Gastroesophageal sphincter (tissue), 3 donors: ENCODE data around the gene EVC.

Source experiments
- CTCF ChIP-seq, 4 experiments: fragments of 200-600 bp in 2 of 4; fragments of 450-650 bp in 2 of 4; sonication (generic) in 1 of 4; IDR thresholded peaks; one replicate each; pipeline ENCODE4 v1.5.1; 2017 to 2019; ENCODE audit warnings: antibody characterized with exemption in 4 of 4, mild to moderate bottlenecking in 2 of 4, moderate library complexity in 2 of 4
- EP300 ChIP-seq: sonication (generic); formaldehyde crosslinking; IDR thresholded peaks from one replicate; pipeline ENCODE4 v1.6.1; 2017; ENCODE audit warnings: antibody characterized with exemption, mild to moderate bottlenecking

GRCh38 chr4:5843573-5844530, 132.9 kb downstream of the EVC start:
- TF ChIP-seq EP300 = no peak
- no peak for TF ChIP-seq CTCF (IDR thresholded peaks at IDR 0.05)
